WTC11 (cell line): ENCODE measurements around the gene ZNF526. TPM values are rescaled to one million over a fixed set of nuclear protein-coding genes. Genes with fewer than 3 reads are reported as not detected.

ENCODE experiments used
- ATAC-seq: fragments of 200-7000 bp; cut with Tn5 transposase; 2 replicates; pipeline ENCODE4 v1.10.0; 2021; ENCODE audit warnings: mild to moderate bottlenecking, moderate library complexity
- CTCF ChIA-PET: fragments of 300-600 bp; sonication (Branson Sonifier 250); formaldehyde crosslinking; loops from one replicate; lab custom pipeline; 2021; ENCODE audit warnings: antibody characterized with exemption; lab: Charles Lee
- POLR2A ChIA-PET: fragments of 350-600 bp; sonication (Branson Sonifier 250); formaldehyde crosslinking; loops from one replicate; lab custom pipeline; 2021; ENCODE audit warnings: antibody characterized with exemption; lab: Charles Lee
- DNase-seq: peaks from one replicate; pipeline ENCODE4 v3.0.0; 2021; ENCODE audit warnings: low spot score
- H3K27ac Mint-ChIP-seq: 2 replicates; pipeline ENCODE4 v1.8.0; 2021; ENCODE audit warnings: mixed read lengths
- H3K27me3 Mint-ChIP-seq: 2 replicates; pipeline ENCODE4 v1.8.0; 2021; ENCODE audit warnings: low read depth, mild to moderate bottlenecking, moderate library complexity, mixed read lengths
- H3K36me3 Mint-ChIP-seq: 2 replicates; pipeline ENCODE4 v1.8.0; 2021; ENCODE audit warnings: mixed read lengths
- H3K4me1 Mint-ChIP-seq: 2 replicates; pipeline ENCODE4 v1.8.0; 2022; ENCODE audit warnings: mixed read lengths
- H3K4me3 Mint-ChIP-seq: 2 replicates; pipeline ENCODE4 v1.8.0; 2021; ENCODE audit warnings: mild to moderate bottlenecking, moderate library complexity, mixed read lengths
- H3K9me3 Mint-ChIP-seq: 2 replicates; pipeline ENCODE4 v1.8.0; 2021; ENCODE audit warnings: mixed read lengths
- ESRRA ChIP-seq: sonication (generic); formaldehyde crosslinking; IDR thresholded peaks from 2 replicates; pipeline ENCODE4 v1.8.1; 2022; ENCODE audit warnings: mild to moderate bottlenecking, missing genetic modification reagents, borderline replicate concordance
- FOXK1 ChIP-seq: sonication (generic); formaldehyde crosslinking; IDR thresholded peaks from 2 replicates; pipeline ENCODE4 v1.8.0; 2022; ENCODE audit warnings: mild to moderate bottlenecking, moderate library complexity, missing genetic modification reagents
- GRHL2 ChIP-seq: fragments of 250-450 bp; sonication (Bioruptor Pico); IDR thresholded peaks from 2 replicates; pipeline ENCODE4 v1.8.0; 2022; ENCODE audit warnings: mild to moderate bottlenecking, moderate library complexity; ENCODE audit not compliant: insufficient replicate concordance, severe bottlenecking
- HMGA2 ChIP-seq: fragments of 250-450 bp; sonication (Bioruptor Pico); IDR thresholded peaks from 2 replicates; pipeline ENCODE4 v1.4.0; 2021; ENCODE audit warnings: mild to moderate bottlenecking, moderate library complexity
- NR3C1 ChIP-seq: sonication (generic); formaldehyde crosslinking; conservative IDR thresholded peaks from 2 replicates; pipeline ENCODE4 v1.8.1; 2023; ENCODE audit warnings: low read depth, mild to moderate bottlenecking, missing genetic modification reagents
- RELA ChIP-seq: sonication (generic); formaldehyde crosslinking; IDR thresholded peaks from 2 replicates; pipeline ENCODE4 v1.8.1; 2022; ENCODE audit warnings: missing genetic modification reagents, mild to moderate bottlenecking, borderline replicate concordance
- SMAD4 ChIP-seq: sonication (generic); formaldehyde crosslinking; IDR thresholded peaks from 2 replicates; pipeline ENCODE4 v1.8.0; 2022; ENCODE audit warnings: mild to moderate bottlenecking, missing genetic modification reagents
- SOX15 ChIP-seq: fragments of 250-450 bp; sonication (Bioruptor Pico); IDR thresholded peaks from 2 replicates; pipeline ENCODE4 v1.9.0; 2021; ENCODE audit warnings: mild to moderate bottlenecking
- TEAD4 ChIP-seq: sonication (generic); formaldehyde crosslinking; IDR thresholded peaks from 2 replicates; pipeline ENCODE4 v1.8.0; 2022; ENCODE audit warnings: mild to moderate bottlenecking, missing genetic modification reagents
- TP53 ChIP-seq: sonication (generic); formaldehyde crosslinking; IDR thresholded peaks from 2 replicates; pipeline ENCODE4 v1.8.1; 2023; ENCODE audit warnings: mild to moderate bottlenecking, missing genetic modification reagents
- ZNF138 ChIP-seq: sonication (generic); formaldehyde crosslinking; conservative IDR thresholded peaks from 2 replicates; pipeline ENCODE4 v1.8.1; 2022; ENCODE audit warnings: mild to moderate bottlenecking, moderate library complexity, missing genetic modification reagents
- ZNF416 ChIP-seq: fragments of 250-450 bp; sonication (Bioruptor Pico); IDR thresholded peaks from 2 replicates; pipeline ENCODE4 v1.9.0; 2021; ENCODE audit warnings: mild to moderate bottlenecking, inconsistent platforms
- ZNF671 ChIP-seq: fragments of 250-450 bp; sonication (Bioruptor Pico); IDR thresholded peaks from 2 replicates; pipeline ENCODE4 v1.8.0; 2021; ENCODE audit warnings: mild to moderate bottlenecking
- total RNA-seq: library from RNA; stranded (reverse); gene quantifications from 3 replicates; pipeline ENCODE4 v1.2.3, GENCODE V29; 2021
- TF ChIP-seq, protein P1 (sequence below): sonication (generic); formaldehyde crosslinking; IDR thresholded peaks from 2 replicates; pipeline ENCODE4 v1.8.1; 2022; ENCODE audit warnings: missing genetic modification reagents, borderline replicate concordance
- TF ChIP-seq, protein P2 (sequence below): sonication (generic); formaldehyde crosslinking; IDR thresholded peaks from 2 replicates; pipeline ENCODE4 v1.8.1; 2023; ENCODE audit warnings: mild to moderate bottlenecking, moderate library complexity, missing genetic modification reagents
- TF ChIP-seq, protein P3 (sequence below): sonication (generic); formaldehyde crosslinking; IDR thresholded peaks from 2 replicates; pipeline ENCODE4 v1.8.0; 2022; ENCODE audit warnings: mild to moderate bottlenecking, missing genetic modification reagents
- TF ChIP-seq, protein P4 (sequence below): sonication (generic); formaldehyde crosslinking; IDR thresholded peaks from 2 replicates; pipeline ENCODE4 v1.8.1; 2022; ENCODE audit warnings: mild to moderate bottlenecking, missing genetic modification reagents, moderate library complexity, borderline replicate concordance
- TF ChIP-seq, protein P5 (sequence below): fragments of 250-450 bp; sonication (Bioruptor Pico); IDR thresholded peaks from 2 replicates; pipeline ENCODE4 v1.9.0; 2021; ENCODE audit warnings: mild to moderate bottlenecking
- TF ChIP-seq, protein P6 (sequence below): sonication (generic); formaldehyde crosslinking; IDR thresholded peaks from 2 replicates; pipeline ENCODE4 v1.8.1; 2023; ENCODE audit warnings: mild to moderate bottlenecking, missing genetic modification reagents, moderate library complexity

The ZNF526 gene
- total RNA-seq, 1 experiment from 2014 or later, result 18.3 TPM

DNA sequence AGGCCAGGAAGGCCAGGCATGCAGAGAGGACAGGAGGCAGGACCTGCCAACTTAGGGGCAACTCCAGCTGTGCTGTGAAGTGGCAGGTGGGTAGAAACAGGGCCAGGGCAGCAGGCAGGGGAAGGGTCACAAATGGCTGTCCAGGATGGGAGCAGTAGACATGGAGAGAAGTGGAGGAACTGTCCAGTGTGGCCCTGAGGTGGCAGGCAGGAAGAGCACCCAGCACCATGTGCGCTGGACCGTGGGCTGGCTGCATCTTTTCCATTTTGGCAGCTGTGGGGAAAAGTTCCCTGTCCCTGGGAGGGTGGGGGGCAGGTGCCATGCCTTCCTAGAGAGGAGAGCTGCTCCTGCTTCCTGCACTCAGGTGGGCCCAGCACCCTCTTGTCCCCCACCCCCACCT, 16.4 kb upstream of the ZNF526 start:
- Mint-ChIP-seq H3K27me3 (no peaks in the 10 kb centered on the region), H3K4me1 (peaks cover 29% of the 10 kb centered on the region), H3K4me3 (no peak overlapping the region), H3K27ac (no peak overlapping the region), H3K9me3 (no peaks in the 10 kb centered on the region), H3K36me3 (peaks cover 77% of the 10 kb centered on the region)
- no peak for DNase-seq
- ChIA-PET POLR2A (no interaction called here), CTCF (interaction anchor here (0.5 kb wide), 1 partner anchor 868 kb away, joined by 3 read pairs; no protein-coding TSS in a partner anchor)
- no peak for TF ChIP-seq TP53
- TF ChIP-seq ESRRA (CRISPR knock-in tag), result no peak
- TF ChIP-seq SOX15 (CRISPR knock-in tag), result no peak
- TF ChIP-seq, protein P1, sequence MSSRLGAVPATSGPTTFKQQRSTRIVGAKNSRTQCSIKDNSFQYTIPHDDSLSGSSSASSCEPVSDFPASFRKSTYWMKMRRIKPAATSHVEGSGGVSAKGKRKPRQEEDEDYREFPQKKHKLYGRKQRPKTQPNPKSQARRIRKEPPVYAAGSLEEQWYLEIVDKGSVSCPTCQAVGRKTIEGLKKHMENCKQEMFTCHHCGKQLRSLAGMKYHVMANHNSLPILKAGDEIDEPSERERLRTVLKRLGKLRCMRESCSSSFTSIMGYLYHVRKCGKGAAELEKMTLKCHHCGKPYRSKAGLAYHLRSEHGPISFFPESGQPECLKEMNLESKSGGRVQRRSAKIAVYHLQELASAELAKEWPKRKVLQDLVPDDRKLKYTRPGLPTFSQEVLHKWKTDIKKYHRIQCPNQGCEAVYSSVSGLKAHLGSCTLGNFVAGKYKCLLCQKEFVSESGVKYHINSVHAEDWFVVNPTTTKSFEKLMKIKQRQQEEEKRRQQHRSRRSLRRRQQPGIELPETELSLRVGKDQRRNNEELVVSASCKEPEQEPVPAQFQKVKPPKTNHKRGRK, result no peak
- TF ChIP-seq, protein P2, sequence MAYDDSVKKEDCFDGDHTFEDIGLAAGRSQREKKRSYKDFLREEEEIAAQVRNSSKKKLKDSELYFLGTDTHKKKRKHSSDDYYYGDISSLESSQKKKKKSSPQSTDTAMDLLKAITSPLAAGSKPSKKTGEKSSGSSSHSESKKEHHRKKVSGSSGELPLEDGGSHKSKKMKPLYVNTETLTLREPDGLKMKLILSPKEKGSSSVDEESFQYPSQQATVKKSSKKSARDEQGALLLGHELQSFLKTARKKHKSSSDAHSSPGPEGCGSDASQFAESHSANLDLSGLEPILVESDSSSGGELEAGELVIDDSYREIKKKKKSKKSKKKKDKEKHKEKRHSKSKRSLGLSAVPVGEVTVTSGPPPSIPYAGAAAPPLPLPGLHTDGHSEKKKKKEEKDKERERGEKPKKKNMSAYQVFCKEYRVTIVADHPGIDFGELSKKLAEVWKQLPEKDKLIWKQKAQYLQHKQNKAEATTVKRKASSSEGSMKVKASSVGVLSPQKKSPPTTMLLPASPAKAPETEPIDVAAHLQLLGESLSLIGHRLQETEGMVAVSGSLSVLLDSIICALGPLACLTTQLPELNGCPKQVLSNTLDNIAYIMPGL (CRISPR knock-in tag), result no peak
- TF ChIP-seq ZNF416 (CRISPR knock-in tag), result no peak
- TF ChIP-seq NR3C1 (CRISPR knock-in tag), result no peak
- no peak for TF ChIP-seq GRHL2 (CRISPR knock-in tag)
- no peak for TF ChIP-seq TEAD4 (CRISPR knock-in tag)
- TF ChIP-seq ZNF138, result no peak
- TF ChIP-seq, protein P3, sequence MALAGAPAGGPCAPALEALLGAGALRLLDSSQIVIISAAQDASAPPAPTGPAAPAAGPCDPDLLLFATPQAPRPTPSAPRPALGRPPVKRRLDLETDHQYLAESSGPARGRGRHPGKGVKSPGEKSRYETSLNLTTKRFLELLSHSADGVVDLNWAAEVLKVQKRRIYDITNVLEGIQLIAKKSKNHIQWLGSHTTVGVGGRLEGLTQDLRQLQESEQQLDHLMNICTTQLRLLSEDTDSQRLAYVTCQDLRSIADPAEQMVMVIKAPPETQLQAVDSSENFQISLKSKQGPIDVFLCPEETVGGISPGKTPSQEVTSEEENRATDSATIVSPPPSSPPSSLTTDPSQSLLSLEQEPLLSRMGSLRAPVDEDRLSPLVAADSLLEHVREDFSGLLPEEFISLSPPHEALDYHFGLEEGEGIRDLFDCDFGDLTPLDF (CRISPR knock-in tag), result no peak
- no peak for ATAC-seq

DNA sequence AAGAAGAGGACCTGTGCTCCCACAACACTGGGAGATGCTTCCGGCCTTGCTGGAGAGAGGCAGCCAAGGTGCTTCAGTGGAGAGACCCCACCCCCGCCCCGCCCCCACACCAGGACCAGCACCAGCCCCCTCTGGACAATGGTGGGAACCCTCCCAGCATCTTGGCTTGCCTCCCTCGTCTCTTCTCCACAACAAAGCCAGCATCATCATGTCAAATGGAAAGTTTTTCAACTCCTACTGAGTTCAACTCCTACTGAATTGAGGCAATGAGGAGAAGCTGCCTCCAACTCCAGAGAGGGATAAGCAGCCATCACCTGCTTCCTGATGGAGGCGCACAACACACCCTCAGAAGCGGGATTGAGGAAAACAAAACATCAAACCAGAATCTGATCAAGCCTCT, 15.4 kb upstream of the ZNF526 start:
- no peak for DNase-seq
- H3K27ac Mint-ChIP-seq, result peak overlapping the region; percentile 94
- ATAC-seq, result peak; percentile 71
- ChIA-PET POLR2A (no interaction called here), CTCF (no interaction called here)
- H3K4me3 Mint-ChIP-seq, result peak overlapping the region; percentile 17; the same call in 1 of the 2 replicates
- peaks cover 77% of the 10 kb centered on the region for H3K36me3 Mint-ChIP-seq
- TF ChIP-seq, protein P4, sequence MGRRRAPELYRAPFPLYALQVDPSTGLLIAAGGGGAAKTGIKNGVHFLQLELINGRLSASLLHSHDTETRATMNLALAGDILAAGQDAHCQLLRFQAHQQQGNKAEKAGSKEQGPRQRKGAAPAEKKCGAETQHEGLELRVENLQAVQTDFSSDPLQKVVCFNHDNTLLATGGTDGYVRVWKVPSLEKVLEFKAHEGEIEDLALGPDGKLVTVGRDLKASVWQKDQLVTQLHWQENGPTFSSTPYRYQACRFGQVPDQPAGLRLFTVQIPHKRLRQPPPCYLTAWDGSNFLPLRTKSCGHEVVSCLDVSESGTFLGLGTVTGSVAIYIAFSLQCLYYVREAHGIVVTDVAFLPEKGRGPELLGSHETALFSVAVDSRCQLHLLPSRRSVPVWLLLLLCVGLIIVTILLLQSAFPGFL (CRISPR knock-in tag), result no peak
- TF ChIP-seq, protein P5, sequence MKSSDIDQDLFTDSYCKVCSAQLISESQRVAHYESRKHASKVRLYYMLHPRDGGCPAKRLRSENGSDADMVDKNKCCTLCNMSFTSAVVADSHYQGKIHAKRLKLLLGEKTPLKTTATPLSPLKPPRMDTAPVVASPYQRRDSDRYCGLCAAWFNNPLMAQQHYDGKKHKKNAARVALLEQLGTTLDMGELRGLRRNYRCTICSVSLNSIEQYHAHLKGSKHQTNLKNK (CRISPR knock-in tag), result no peak
- TF ChIP-seq SOX15 (CRISPR knock-in tag) (no peak), ZNF671 (CRISPR knock-in tag) (no peak)
- no peaks in the 10 kb centered on the region for H3K27me3 Mint-ChIP-seq
- no peaks in the 10 kb centered on the region for H3K9me3 Mint-ChIP-seq
- H3K4me1 Mint-ChIP-seq, result peaks cover 23% of the 10 kb centered on the region

DNA sequence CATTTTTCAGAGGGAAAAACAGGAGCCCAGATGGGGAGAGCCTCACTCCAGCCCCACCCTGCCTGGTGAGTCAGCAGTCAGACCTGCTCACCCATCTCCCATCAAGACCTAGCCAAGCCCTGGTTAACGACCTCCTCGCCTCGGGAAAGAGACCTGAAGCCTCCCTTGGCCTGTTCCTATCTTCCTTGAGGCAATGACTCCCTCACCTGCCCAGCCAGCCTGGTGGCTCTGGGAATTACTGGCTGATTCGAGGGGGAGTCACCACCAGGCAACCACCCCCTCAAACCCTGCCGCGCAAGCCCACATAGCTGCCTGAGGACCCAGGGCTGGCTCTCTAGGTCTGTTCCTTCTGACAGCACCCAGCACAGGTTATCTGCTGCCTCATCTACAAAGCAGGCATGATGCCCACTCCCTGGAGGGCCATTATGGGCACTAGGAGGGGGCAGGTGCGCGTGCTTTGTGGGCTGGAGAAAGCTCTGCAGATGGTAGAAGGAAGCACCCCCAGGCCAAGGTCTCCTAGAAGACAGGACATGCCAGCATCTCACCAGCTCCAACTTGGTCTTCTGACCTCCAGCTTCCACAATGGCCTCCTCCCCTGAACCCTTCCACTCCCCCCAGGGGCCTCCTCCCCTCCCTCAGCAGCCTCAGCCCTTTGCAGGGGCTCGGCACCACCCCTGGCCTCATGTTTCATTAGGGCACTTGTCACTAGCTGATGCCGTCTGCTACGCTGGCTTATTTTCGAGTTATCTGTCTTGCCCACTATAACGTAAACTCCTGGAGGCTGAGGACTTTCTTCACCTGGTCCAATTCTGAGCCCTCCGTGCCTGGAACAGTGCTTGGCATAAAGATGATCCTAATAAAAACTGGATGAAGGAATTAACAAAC, 13.0 kb upstream of the ZNF526 start:
- no peak for DNase-seq
- no peak for TF ChIP-seq SMAD4 (CRISPR knock-in tag)
- no peak for TF ChIP-seq FOXK1 (CRISPR knock-in tag)
- TF ChIP-seq HMGA2 (CRISPR knock-in tag), result no peak
- TF ChIP-seq, protein P6, sequence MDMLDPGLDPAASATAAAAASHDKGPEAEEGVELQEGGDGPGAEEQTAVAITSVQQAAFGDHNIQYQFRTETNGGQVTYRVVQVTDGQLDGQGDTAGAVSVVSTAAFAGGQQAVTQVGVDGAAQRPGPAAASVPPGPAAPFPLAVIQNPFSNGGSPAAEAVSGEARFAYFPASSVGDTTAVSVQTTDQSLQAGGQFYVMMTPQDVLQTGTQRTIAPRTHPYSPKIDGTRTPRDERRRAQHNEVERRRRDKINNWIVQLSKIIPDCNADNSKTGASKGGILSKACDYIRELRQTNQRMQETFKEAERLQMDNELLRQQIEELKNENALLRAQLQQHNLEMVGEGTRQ (CRISPR knock-in tag), result no peak
- TF ChIP-seq RELA (CRISPR knock-in tag), result no peak
- TF ChIP-seq, protein P3 (CRISPR knock-in tag), result no peak
- Mint-ChIP-seq H3K4me1 (peaks cover 16% of the 10 kb centered on the region), H3K4me3 (no peak overlapping the region), H3K36me3 (peaks cover 64% of the 10 kb centered on the region), H3K27me3 (no peaks in the 10 kb centered on the region), H3K9me3 (no peaks in the 10 kb centered on the region), H3K27ac (no peak overlapping the region)
- no peak for ATAC-seq
- ChIA-PET POLR2A (no interaction called here), CTCF (interaction anchor here (0.6 kb wide), 1 partner anchor 36 kb away, joined by 6 read pairs; no protein-coding TSS in a partner anchor)
